GM18511 (cell line): ENCODE results near the gene LGALS7B.
A peak's percentile ranks its signal among the peaks of the same experiment; 100 is the strongest.
"Not testable (repeated sequence)": the region's sequence is repeated elsewhere in the genome, so short reads cannot be mapped to it uniquely, and the experiment has no call there.

Experiments
- ATAC-seq: cut with Tn5 transposase; IDR thresholded peaks from one replicate; pipeline ENCODE4 v1.9.1; 2021; ENCODE audit warnings: mild to moderate bottlenecking, moderate library complexity; ENCODE audit not compliant: unreplicated experiment

Gene LGALS7B

GRCh38 chr19:38817081-38817480, 28.1 kb downstream of the LGALS7B start:
- ATAC-seq, result no peak

GRCh38 chr19:38819231-38819920, 30.4 kb downstream of the LGALS7B start:
- no peak for ATAC-seq

GRCh38 chr19:38821230-38821825, 32.3 kb downstream of the LGALS7B start:
- ATAC-seq, result not testable (repeated sequence)

- ATAC-seq, result not testable (repeated sequence)
Measured at GRCh38 chr19:38825936-38826335, 36.9 kb downstream of the LGALS7B start.

GRCh38 chr19:38826856-38827551, 38.0 kb downstream of the LGALS7B start:
- ATAC-seq, result no peak

- not testable (repeated sequence) for ATAC-seq
Measured at GRCh38 chr19:38829203-38829602, 40.2 kb downstream of the LGALS7B start.

- ATAC-seq, result no peak
Measured at GRCh38 chr19:38830039-38830733, 41.2 kb downstream of the LGALS7B start.

- ATAC-seq, result peak; percentile 68
Measured at GRCh38 chr19:38831142-38831605, 42.2 kb downstream of the LGALS7B start.

GRCh38 chr19:38833092-38833425, 44.1 kb downstream of the LGALS7B start:
- ATAC-seq, result no peak

GRCh38 chr19:38834104-38834490, 45.1 kb downstream of the LGALS7B start:
- ATAC-seq, result no peak

- ATAC-seq, result no peak
Measured at GRCh38 chr19:38834590-38834989, 45.6 kb downstream of the LGALS7B start.

- ATAC-seq, result no peak
Measured at GRCh38 chr19:38836159-38836982, 47.4 kb downstream of the LGALS7B start.

GRCh38 chr19:38836983-38837626, 48.1 kb downstream of the LGALS7B start:
- ATAC-seq, result no peak

- no peak for ATAC-seq
Measured at GRCh38 chr19:38837656-38838121, 48.7 kb downstream of the LGALS7B start.

- no peak for ATAC-seq
Measured at GRCh38 chr19:38838208-38838985, 49.4 kb downstream of the LGALS7B start.

GRCh38 chr19:38838986-38839761, 50.2 kb downstream of the LGALS7B start:
- no peak for ATAC-seq

- ATAC-seq, result no peak
Measured at GRCh38 chr19:38839816-38840582, 51.0 kb downstream of the LGALS7B start.

GRCh38 chr19:38840583-38840968, 51.6 kb downstream of the LGALS7B start:
- no peak for ATAC-seq
